ENCODE measurements around the gene MIER3. TPM values are rescaled to one million over a fixed set of nuclear protein-coding genes. Genes with fewer than 3 reads are reported as not detected.

The MIER3 gene
- total and polyA plus RNA-seq, 9 of the 15 experiments (the other 6 are each of a cell fraction or from before 2014, with no cell fraction given), result 4.1 to 29.3 (median 13.0) TPM

DNA sequence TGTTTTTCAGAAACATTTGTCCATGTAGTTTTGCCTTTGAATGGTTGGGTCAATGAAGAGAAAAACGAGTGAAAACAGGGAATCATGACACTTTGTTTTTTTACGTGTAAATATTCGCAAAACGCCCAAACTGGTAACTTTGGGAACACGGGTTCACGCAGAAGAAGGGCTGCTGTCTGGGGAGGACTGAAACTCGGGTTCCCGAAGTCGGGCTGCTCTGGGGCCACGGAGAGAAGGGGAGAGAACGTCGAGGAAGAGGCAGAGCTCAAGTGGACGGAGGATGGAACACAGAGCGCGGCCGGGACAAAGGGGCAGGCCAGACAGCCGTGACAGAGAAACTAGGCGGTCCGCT, 43.0 kb downstream of the MIER3 start (continued):
- TF ChIP-seq, protein P1, sequence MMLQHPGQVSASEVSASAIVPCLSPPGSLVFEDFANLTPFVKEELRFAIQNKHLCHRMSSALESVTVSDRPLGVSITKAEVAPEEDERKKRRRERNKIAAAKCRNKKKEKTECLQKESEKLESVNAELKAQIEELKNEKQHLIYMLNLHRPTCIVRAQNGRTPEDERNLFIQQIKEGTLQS (IDR thresholded peaks at IDR 0.05), result no peak
- TF ChIP-seq, protein P1 (CRISPR knock-in tag; conservative IDR thresholded peaks at IDR 0.05), result no peak
- TF ChIP-seq ZNF707 (CRISPR knock-in tag; conservative IDR thresholded peaks at IDR 0.05) (no peak), TAF15 (IDR thresholded peaks at IDR 0.05; ENCODE audit: low read depth, low read length) (no peak), RBBP5 (IDR thresholded peaks at IDR 0.05; ENCODE audit: borderline replicate concordance, insufficient read depth, low read length, poor library complexity, severe bottlenecking) (no peak), POLR2A (conservative IDR thresholded peaks at IDR 0.05) (0 out of 2 replicates have a peak, but pooled peaks have one; percentile 66), POLR2B (IDR thresholded peaks at IDR 0.05; ENCODE audit: low read depth, partially characterized antibody) (no peak), SPI1 (IDR thresholded peaks at IDR 0.05; ENCODE audit: borderline replicate concordance, low read depth, low read length) (no peak), CBFA2T3 (IDR thresholded peaks at IDR 0.05) (no peak), NFE2L1 (tag; IDR thresholded peaks at IDR 0.05; ENCODE audit: borderline replicate concordance, low read depth) (no peak), POLR2H (tag; IDR thresholded peaks at IDR 0.05; ENCODE audit: low read depth) (no peak), ZNF239 (CRISPR knock-in tag; IDR thresholded peaks at IDR 0.05) (no peak), CREB1 (IDR thresholded peaks at IDR 0.05) (peak; percentile 24; the same call in 1 of the 2 replicates), CREB1 (CRISPR knock-in tag; IDR thresholded peaks at IDR 0.05) (no peak), RAD21 (CRISPR knock-in tag; conservative IDR thresholded peaks at IDR 0.05 in 1 of 2, IDR thresholded peaks at IDR 0.05 in 1 of 2) (no peak), ARID1B (IDR thresholded peaks at IDR 0.05) (0 out of 2 replicates have a peak, but pooled peaks have one; percentile 28), TAL1 (IDR thresholded peaks at IDR 0.05) (no peak), OTX1 (CRISPR knock-in tag; IDR thresholded peaks at IDR 0.05) (no peak), NEUROD1 (IDR thresholded peaks at IDR 0.05; ENCODE audit: borderline replicate concordance, low read depth, low read length, partially characterized antibody) (no peak), EZH2 (IDR thresholded peaks at IDR 0.05; ENCODE audit: borderline replicate concordance, low read depth, low read length) (no peak), ZNF57 (CRISPR knock-in tag; IDR thresholded peaks at IDR 0.05) (no peak), KLF1 (tag; IDR thresholded peaks at IDR 0.05) (no peak), RFX7 (CRISPR knock-in tag; IDR thresholded peaks at IDR 0.05) (no peak), ZNF717 (CRISPR knock-in tag; IDR thresholded peaks at IDR 0.05) (no peak), ZNF551 (CRISPR knock-in tag; IDR thresholded peaks at IDR 0.05) (no peak), RBM25 (IDR thresholded peaks at IDR 0.05; ENCODE audit: low read depth, low read length, severe bottlenecking) (no peak), FOS (IDR thresholded peaks at IDR 0.05; ENCODE audit: extremely low read depth, insufficient read length) (no peak), ZNF197 (CRISPR knock-in tag; IDR thresholded peaks at IDR 0.05; ENCODE audit: low read depth) (no peak), SMC3 (conservative IDR thresholded peaks at IDR 0.05; ENCODE audit: insufficient read depth, low read depth, low read length) (no peak)
- TF ChIP-seq, protein P2, sequence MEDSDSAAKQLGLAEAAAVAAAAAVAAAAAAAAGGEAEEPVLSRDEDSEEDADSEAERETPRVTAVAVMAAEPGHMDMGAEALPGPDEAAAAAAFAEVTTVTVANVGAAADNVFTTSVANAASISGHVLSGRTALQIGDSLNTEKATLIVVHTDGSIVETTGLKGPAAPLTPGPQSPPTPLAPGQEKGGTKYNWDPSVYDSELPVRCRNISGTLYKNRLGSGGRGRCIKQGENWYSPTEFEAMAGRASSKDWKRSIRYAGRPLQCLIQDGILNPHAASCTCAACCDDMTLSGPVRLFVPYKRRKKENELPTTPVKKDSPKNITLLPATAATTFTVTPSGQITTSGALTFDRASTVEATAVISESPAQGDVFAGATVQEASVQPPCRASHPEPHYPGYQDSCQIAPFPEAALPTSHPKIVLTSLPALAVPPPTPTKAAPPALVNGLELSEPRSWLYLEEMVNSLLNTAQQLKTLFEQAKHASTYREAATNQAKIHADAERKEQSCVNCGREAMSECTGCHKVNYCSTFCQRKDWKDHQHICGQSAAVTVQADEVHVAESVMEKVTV (CRISPR knock-in tag; IDR thresholded peaks at IDR 0.05), result no peak
- TF ChIP-seq, protein P3, sequence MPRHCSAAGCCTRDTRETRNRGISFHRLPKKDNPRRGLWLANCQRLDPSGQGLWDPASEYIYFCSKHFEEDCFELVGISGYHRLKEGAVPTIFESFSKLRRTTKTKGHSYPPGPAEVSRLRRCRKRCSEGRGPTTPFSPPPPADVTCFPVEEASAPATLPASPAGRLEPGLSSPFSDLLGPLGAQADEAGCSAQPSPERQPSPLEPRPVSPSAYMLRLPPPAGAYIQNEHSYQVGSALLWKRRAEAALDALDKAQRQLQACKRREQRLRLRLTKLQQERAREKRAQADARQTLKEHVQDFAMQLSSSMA (CRISPR knock-in tag; IDR thresholded peaks at IDR 0.05), result no peak
